Subcutaneous adipose tissue (tissue), 4 donors: ENCODE results near the gene SPEM1. TPM values are rescaled to one million over a fixed set of nuclear protein-coding genes. Genes with fewer than 3 reads are reported as not detected.

ENCODE experiments used
- CTCF ChIP-seq: fragments of 450-650 bp; IDR thresholded peaks from one replicate; pipeline ENCODE4 v1.5.1; 2016; ENCODE audit warnings: low read depth, mild to moderate bottlenecking, control low read depth, antibody characterized with exemption, moderate library complexity
- total RNA-seq, 4 donors: library from RNA; depleted of rRNA; stranded (reverse); fragments of >200 nt; gene quantifications; one replicate each; pipeline ENCODE4 v1.1.0, GENCODE V29; 2016

SPEM1 gene
- total RNA-seq, 4 donors from 2014 or later = not detected

- TF ChIP-seq CTCF = no peak
Observed at GRCh38 chr17:7403727-7403976, 16.5 kb upstream of the SPEM1 start.

- TF ChIP-seq CTCF = no peak
Observed at GRCh38 chr17:7403977-7404736, 16.0 kb upstream of the SPEM1 start, which contains the start of gene TMEM256. Gene TMEM256, minus strand, starts transcription at chr17:7404097. Its CDS starts 13 bp downstream, at chr17:7404084.

GRCh38 chr17:7404737-7405349 is 15.3 kb upstream of the SPEM1 start:
- no peak for TF ChIP-seq CTCF

- TF ChIP-seq CTCF = no peak
Observed at GRCh38 chr17:7405350-7406234, 14.5 kb upstream of the SPEM1 start.

GRCh38 chr17:7406235-7406825 is 13.8 kb upstream of the SPEM1 start:
- TF ChIP-seq CTCF = no peak

GRCh38 chr17:7407082-7407481 is 13.0 kb upstream of the SPEM1 start:
- TF ChIP-seq CTCF = no peak
